Caco-2 (cell line): ENCODE results near the gene BBLN. TPM values are rescaled to one million over a fixed set of nuclear protein-coding genes. Genes with fewer than 3 reads are reported as not detected.

Experiments
- BruUV-seq: library from RNA; stranded (reverse); fragments of 400-500 nt; replicated peaks from 2 replicates; lab custom pipeline; 2021; lab: Mats Ljungman, UMichigan
- CTCF ChIA-PET: fragments of 300-600 bp; sonication (Branson Sonifier 250); formaldehyde crosslinking; loops from one replicate; lab custom pipeline; 2022; ENCODE audit warnings: antibody characterized with exemption; lab: Charles Lee
- POLR2A ChIA-PET: fragments of 300-600 bp; sonication (Branson Sonifier 250); formaldehyde crosslinking; loops from one replicate; lab custom pipeline; 2022; ENCODE audit warnings: antibody characterized with exemption; lab: Charles Lee
- DNase-seq, 2 experiments: peaks; one replicate each; pipeline versions ENCODE4 v3.0.0 to v3.0.0-alpha.2; 2020 to 2022
- H3K27me3 ChIP-seq: replicated peaks from 2 replicates; pipeline ENCODE4 v1.6.0; 2011; ENCODE audit warnings: low read length; ENCODE audit not compliant: control insufficient read depth, insufficient read depth
- H3K36me3 ChIP-seq: 2 replicates; pipeline ENCODE4 v1.5.1; 2011; ENCODE audit warnings: low read length; ENCODE audit not compliant: control insufficient read depth, insufficient read depth
- H3K4me1 ChIP-seq: fragments of 250-450 bp; sonication (Bioruptor Pico); 2 replicates; pipeline ENCODE4 v1.5.1; 2020; ENCODE audit warnings: mild to moderate bottlenecking
- H3K4me3 ChIP-seq: 2 replicates; pipeline ENCODE4 v1.5.1; 2011; ENCODE audit warnings: low read depth, mild to moderate bottlenecking, control low read depth, low read length
- H3K9me3 ChIP-seq: fragments of 250-450 bp; sonication (Bioruptor Pico); 2 replicates; pipeline ENCODE4 v1.5.1; 2020; ENCODE audit warnings: mild to moderate bottlenecking, moderate library complexity
- H3K27ac Mint-ChIP-seq: one replicate; pipeline ENCODE4 v1.8.0; 2022; ENCODE audit warnings: mixed read lengths; ENCODE audit not compliant: unreplicated experiment
- H3K27me3 Mint-ChIP-seq: one replicate; pipeline ENCODE4 v1.8.0; 2022; ENCODE audit warnings: mixed read lengths; ENCODE audit not compliant: insufficient read depth, unreplicated experiment
- H3K36me3 Mint-ChIP-seq: one replicate; pipeline ENCODE4 v1.8.0; 2022; ENCODE audit warnings: mild to moderate bottlenecking, mixed read lengths; ENCODE audit not compliant: insufficient read depth, unreplicated experiment
- H3K4me1 Mint-ChIP-seq: one replicate; pipeline ENCODE4 v1.8.0; 2022; ENCODE audit warnings: low read depth, mixed read lengths; ENCODE audit not compliant: unreplicated experiment
- H3K4me3 Mint-ChIP-seq: one replicate; pipeline ENCODE4 v1.8.0; 2022; ENCODE audit warnings: mild to moderate bottlenecking, moderate library complexity, mixed read lengths; ENCODE audit not compliant: unreplicated experiment
- H3K9me3 Mint-ChIP-seq: one replicate; pipeline ENCODE4 v1.8.0; 2022; ENCODE audit warnings: mixed read lengths; ENCODE audit not compliant: unreplicated experiment
- CTCF ChIP-seq, 2 experiments: fragments of 200-600 bp in 1 of 2; IDR thresholded peaks; 1 replicate in 1 of 2; 2 replicates in 1 of 2; pipeline versions ENCODE4 v1.5.1 to v1.8.0; 2011 to 2022; ENCODE audit warnings: antibody characterized with exemption in 1 of 2, control low read depth in 1 of 2, inconsistent platforms in 1 of 2, low read depth in 1 of 2, low read length in 1 of 2, mild to moderate bottlenecking in 1 of 2, moderate library complexity in 1 of 2; ENCODE audit not compliant: insufficient read depth in 1 of 2, severe bottlenecking in 1 of 2, unreplicated experiment in 1 of 2
- intact Hi-C: fragments of 100-400 bp; cut with micrococcal nuclease; formaldehyde crosslinking; loops from one replicate; pipeline ENCODE4 v1.10.0; 2022; ENCODE audit not compliant: unreplicated experiment
- total RNA-seq: library from RNA; stranded (reverse); gene quantifications from 2 replicates; pipeline ENCODE4 v1.2.3, GENCODE V29; 2022

Gene BBLN
- total RNA-seq, 1 experiment from 2014 or later: 34.2 TPM

DNA sequence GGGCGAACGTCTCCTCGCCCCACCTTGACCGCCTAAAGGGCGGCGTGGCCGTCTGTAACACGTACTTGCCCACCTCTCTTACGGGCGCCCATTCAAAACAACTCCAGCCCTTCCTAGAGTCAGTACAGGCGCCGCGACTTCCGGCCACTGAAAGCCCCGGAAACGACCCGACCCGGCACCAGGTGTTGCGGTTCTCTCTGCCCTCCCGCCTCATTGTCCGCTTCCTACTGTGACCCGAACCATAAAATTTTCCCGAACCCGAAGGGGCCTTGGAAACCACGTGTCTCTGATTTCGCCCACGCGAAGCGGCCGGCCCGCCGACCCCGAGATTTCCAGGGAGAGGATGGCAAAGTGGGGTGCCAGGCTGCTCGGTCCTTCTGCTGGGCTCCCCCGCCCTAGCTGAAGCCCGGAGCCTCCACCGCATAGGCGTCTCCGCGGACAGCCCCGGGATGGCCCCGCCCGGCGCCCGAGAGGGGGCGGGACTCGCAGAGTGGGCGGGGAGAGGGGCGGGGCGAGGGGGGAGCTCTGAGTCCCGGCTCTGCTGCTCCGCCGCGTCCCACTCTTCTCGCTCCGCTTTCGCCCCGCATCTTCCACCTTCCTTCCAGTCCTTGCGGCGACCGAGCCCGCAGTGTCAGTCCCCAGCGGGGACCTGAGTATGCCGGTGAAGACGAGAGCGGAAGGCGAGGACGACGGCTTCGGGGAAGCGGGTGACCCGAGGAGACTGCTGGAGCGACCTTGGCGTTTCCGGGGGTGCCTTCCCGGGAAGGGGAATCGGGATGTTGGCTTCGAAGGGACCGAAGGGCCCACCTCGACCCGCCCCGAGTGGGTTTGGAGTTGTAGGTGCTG, 31.9 kb upstream of the BBLN start:
- no peak for TF ChIP-seq CTCF (IDR thresholded peaks at IDR 0.05; ENCODE audit: insufficient read depth in 1 of 2, low read depth in 1 of 2, low read length in 1 of 2, severe bottlenecking in 1 of 2, unreplicated experiment in 1 of 2)
- ChIA-PET CTCF (interaction anchor here (0.5 to 1.6 kb wide), 5 partner anchors 11 to 60 kb away, joined by 3 to 11 read pairs (median 3); partner anchors contain the start of genes BBLN and SLC25A25), POLR2A (interaction anchor here (0.5 to 1.4 kb wide), 10 partner anchors 11 to 507 kb away, joined by 3 to 8 read pairs (median 4); partner anchors contain the start of genes BBLN, CIZ1, GOLGA2 and NAIF1)
- Mint-ChIP-seq H3K27me3 (no peaks in the 10 kb centered on the region), H3K4me3 (peak overlapping the region; percentile 97), H3K27ac (peak overlapping the region; percentile 100), H3K9me3 (no peaks in the 10 kb centered on the region), H3K4me1 (peaks cover 10% of the 10 kb centered on the region), H3K36me3 (peaks cover 31% of the 10 kb centered on the region)
- Histone ChIP-seq H3K4me1 (peaks cover 9% of the 10 kb centered on the region; the same call in 1 of the 2 replicates), H3K36me3 (peaks cover 4% of the 10 kb centered on the region; the same call in 1 of the 2 replicates), H3K27me3 (no peaks in the 10 kb centered on the region), H3K4me3 (peak overlapping the region; percentile 96), H3K9me3 (no peaks in the 10 kb centered on the region)
- DNase-seq: peak; percentile 89 to 90
- intact Hi-C loops: loop anchor here (2.0 to 5.0 kb wide), 2 partner anchors 33 to 64 kb away; partner anchors contain the start of genes BBLN and CIZ1
- BruUV-seq: no TSS peak

GRCh38 chr9:128128836-128129590, 31.1 kb upstream of the BBLN start:
- ChIA-PET POLR2A (interaction anchor here (0.6 to 1.4 kb wide), 7 partner anchors 11 to 446 kb away, joined by 3 to 8 read pairs (median 4); partner anchors contain the start of genes BBLN, CIZ1, GOLGA2 and NAIF1), CTCF (interaction anchor here (0.5 to 1.6 kb wide), 5 partner anchors 11 to 61 kb away, joined by 3 to 11 read pairs (median 3); partner anchors contain the start of genes BBLN and SLC25A25)
- BruUV-seq: TSS peak; percentile 82
- peak overlapping the region; percentile 100 for H3K27ac Mint-ChIP-seq
- intact Hi-C loops: loop anchor here (2.0 to 5.0 kb wide), 2 partner anchors 32 to 63 kb away; partner anchors contain the start of genes BBLN and CIZ1
- peaks cover 7% of the 10 kb centered on the region for H3K9me3 Mint-ChIP-seq
- H3K4me3 ChIP-seq: peak overlapping the region; percentile 96
- peaks cover 10% of the 10 kb centered on the region for H3K4me1 Mint-ChIP-seq
- peaks cover 9% of the 10 kb centered on the region; the same call in 1 of the 2 replicates for H3K4me1 ChIP-seq
- H3K36me3 Mint-ChIP-seq: peaks cover 27% of the 10 kb centered on the region
- no peak for DNase-seq
- peak overlapping the region; percentile 97 for H3K4me3 Mint-ChIP-seq
- no peaks in the 10 kb centered on the region for H3K9me3 ChIP-seq
- TF ChIP-seq CTCF (IDR thresholded peaks at IDR 0.05; ENCODE audit: insufficient read depth in 1 of 2, low read depth in 1 of 2, low read length in 1 of 2, severe bottlenecking in 1 of 2, unreplicated experiment in 1 of 2): no peak
- H3K27me3 ChIP-seq: no peaks in the 10 kb centered on the region
- H3K36me3 ChIP-seq: peaks cover 2% of the 10 kb centered on the region; the same call in 1 of the 2 replicates
- H3K27me3 Mint-ChIP-seq: no peaks in the 10 kb centered on the region
